AG20443 (cell line): Measurements from ENCODE around the gene ZFAND3.
"Not testable (repeated sequence)": the region's sequence is repeated elsewhere in the genome, so short reads cannot be mapped to it uniquely, and the experiment has no call there.

Source experiments
- DNase-seq: peaks from one replicate; pipeline ENCODE4 v3.0.0; 2012; ENCODE audit warnings: low spot score, mixed read lengths

ZFAND3 gene

GRCh38 chr6:38091613-38092012 lies 272.1 kb downstream of the ZFAND3 start:
- DNase-seq: no peak

- no peak for DNase-seq
These were observed 272.9 kb downstream of the ZFAND3 start for GRCh38 chr6:38092465-38092864.

- DNase-seq: no peak
These were observed 273.4 kb downstream of the ZFAND3 start for GRCh38 chr6:38092964-38093363.

GRCh38 chr6:38095054-38095453 lies 275.5 kb downstream of the ZFAND3 start:
- DNase-seq: peak; percentile 65

GRCh38 chr6:38099221-38099620 lies 279.7 kb downstream of the ZFAND3 start:
- no peak for DNase-seq

- no peak for DNase-seq
These were observed 280.9 kb downstream of the ZFAND3 start for GRCh38 chr6:38100380-38100779.

- DNase-seq: no peak
These were observed 284.4 kb downstream of the ZFAND3 start for GRCh38 chr6:38103921-38104320.

- DNase-seq: no peak
These were observed 285.5 kb downstream of the ZFAND3 start for GRCh38 chr6:38105066-38105465.

GRCh38 chr6:38107073-38107472 lies 287.5 kb downstream of the ZFAND3 start:
- no peak for DNase-seq

GRCh38 chr6:38110481-38110971 lies 291.0 kb downstream of the ZFAND3 start:
- peak; percentile 27 for DNase-seq

GRCh38 chr6:38112181-38112580 lies 292.7 kb downstream of the ZFAND3 start:
- no peak for DNase-seq

- no peak for DNase-seq
These were observed 294.5 kb downstream of the ZFAND3 start for GRCh38 chr6:38113825-38114576.

GRCh38 chr6:38114976-38115625 lies 295.6 kb downstream of the ZFAND3 start:
- no peak for DNase-seq

- DNase-seq: no peak
These were observed 296.1 kb downstream of the ZFAND3 start for GRCh38 chr6:38115626-38116008.

GRCh38 chr6:38116248-38116647 lies 296.7 kb downstream of the ZFAND3 start:
- DNase-seq: no peak

GRCh38 chr6:38117281-38117680 lies 297.8 kb downstream of the ZFAND3 start:
- no peak for DNase-seq

- DNase-seq: no peak
These were observed 299.4 kb downstream of the ZFAND3 start for GRCh38 chr6:38118791-38119365.

GRCh38 chr6:38119516-38119915 lies 300.0 kb downstream of the ZFAND3 start:
- no peak for DNase-seq

GRCh38 chr6:38124224-38124926 lies 304.8 kb downstream of the ZFAND3 start:
- not testable (repeated sequence) for DNase-seq

GRCh38 chr6:38127284-38127683 lies 307.8 kb downstream of the ZFAND3 start:
- DNase-seq: no peak

- peak; percentile 94 for DNase-seq
These were observed 312.0 kb downstream of the ZFAND3 start for GRCh38 chr6:38131527-38131965.

GRCh38 chr6:38133932-38134703 lies 314.6 kb downstream of the ZFAND3 start:
- no peak for DNase-seq
